GM12878 (cell line): ENCODE measurements around the gene PLXNA2. TPM values are rescaled to one million over a fixed set of nuclear protein-coding genes. Genes with fewer than 3 reads are reported as not detected.

Source experiments
- CEBPZ ChIP-seq: fragments of 150-350 bp; IDR thresholded peaks from 2 replicates; pipeline ENCODE4 v1.6.1; 2016; ENCODE audit warnings: low read depth, low read length
- DPF2 ChIP-seq: fragments of 450-650 bp; IDR thresholded peaks from 2 replicates; pipeline ENCODE4 v1.6.1; 2017; ENCODE audit warnings: mild to moderate bottlenecking
- KAT2A ChIP-seq: conservative IDR thresholded peaks from 2 replicates; pipeline ENCODE4 v1.6.1; 2011; ENCODE audit warnings: low read depth, low read length; ENCODE audit not compliant: control insufficient read depth
- RAD21 ChIP-seq: IDR thresholded peaks from 2 replicates; pipeline ENCODE4 v1.6.1; 2011; ENCODE audit warnings: mild to moderate bottlenecking, low read depth, low read length, moderate library complexity; ENCODE audit not compliant: insufficient read depth
- SKIL ChIP-seq: fragments of 450-650 bp; IDR thresholded peaks from 2 replicates; pipeline ENCODE4 v1.6.1; 2017; ENCODE audit warnings: mild to moderate bottlenecking, low read depth, inconsistent platforms; ENCODE audit not compliant: poor library complexity, severe bottlenecking
- polyA plus RNA-seq, 11 experiments: library from polyadenylated mRNA; depleted of rRNA in 4 of 11; unstranded in 6 of 11; stranded (reverse) in 5 of 11; fragments of >200 nt; fragmentation: Nextera tagmentation in 4 of 11; fragmentation: Illumina TruSeq in 1 of 11; extraction: Ambion mirVana in 4 of 11; extraction: Trizol in 1 of 11; gene quantifications; 1 replicate in 1 of 11; 2 replicates in 10 of 11; pipeline versions ENCODE4 v1.2.1 to v1.2.3, GENCODE V29; 2011 to 2016; ENCODE audit warnings: inconsistent platforms in 2 of 11, missing spikeins in 2 of 11, low read depth in 1 of 11
- total RNA-seq, 4 experiments: library from RNA; depleted of rRNA in 3 of 4; stranded (reverse); fragments of >200 nt in 3 of 4; fragmentation: Illumina TruSeq in 1 of 4; extraction: Trizol in 1 of 4; gene quantifications; 2 replicates each; pipeline versions ENCODE4 v1.2.1 to v1.2.3, GENCODE V29; 2013 to 2021

The PLXNA2 gene
- total and polyA plus RNA-seq, 10 of the 15 experiments (the other 5 are each of a cell fraction or from before 2014, with no cell fraction given), result under 0.01 to 0.08 (median 0.07) TPM; not detected in 4

- TF ChIP-seq SKIL (no peak), CEBPZ (no peak), DPF2 (no peak), KAT2A (no peak), RAD21 (peak; percentile 59)
These were observed 150.1 kb downstream of the PLXNA2 start (continued) for GRCh38 chr1:208093754-208094719.
